Tibial nerve (tissue), 3 donors: ENCODE data around the gene PCDHA11.

Source experiments
- CTCF ChIP-seq, 5 experiments: fragments of 200-600 bp in 3 of 5; fragments of 450-650 bp in 2 of 5; sonication (generic) in 3 of 5; IDR thresholded peaks; one replicate each; pipeline ENCODE4 v1.5.1; 2016 to 2019; ENCODE audit warnings: antibody characterized with exemption in 5 of 5, mild to moderate bottlenecking in 3 of 5, moderate library complexity in 2 of 5
- POLR2A ChIP-seq, 2 donors: fragments of 450-650 bp; IDR thresholded peaks; one replicate each; pipeline ENCODE4 v1.6.1; 2017; ENCODE audit warnings: antibody characterized with exemption in 2 of 2, mild to moderate bottlenecking in 2 of 2, moderate library complexity in 2 of 2

GRCh38 chr5:140916325-140916724 lies 47.6 kb downstream of the PCDHA11 start:
- TF ChIP-seq CTCF (IDR thresholded peaks at IDR 0.05) (no peak), POLR2A (IDR thresholded peaks at IDR 0.05) (no peak)
